Skeletal muscle cell (primary cell): ENCODE measurements around the gene MPP4.

Experiments
- DNase-seq: peaks from one replicate; pipeline ENCODE4 v3.0.0-alpha.2; 2010; ENCODE audit warnings: low read depth
- H3K4me3 ChIP-seq: 2 replicates; pipeline ENCODE4 v1.5.1; 2011; ENCODE audit warnings: low read depth, mild to moderate bottlenecking, control low read depth, low read length, moderate library complexity

Gene MPP4

GRCh38 chr2:201638326-201638725 is 60.1 kb downstream of the MPP4 start:
- H3K4me3 ChIP-seq = no peak overlapping the region
- DNase-seq = no peak

- no peak for DNase-seq
These were observed 64.7 kb downstream of the MPP4 start for GRCh38 chr2:201633661-201634249.

DNA sequence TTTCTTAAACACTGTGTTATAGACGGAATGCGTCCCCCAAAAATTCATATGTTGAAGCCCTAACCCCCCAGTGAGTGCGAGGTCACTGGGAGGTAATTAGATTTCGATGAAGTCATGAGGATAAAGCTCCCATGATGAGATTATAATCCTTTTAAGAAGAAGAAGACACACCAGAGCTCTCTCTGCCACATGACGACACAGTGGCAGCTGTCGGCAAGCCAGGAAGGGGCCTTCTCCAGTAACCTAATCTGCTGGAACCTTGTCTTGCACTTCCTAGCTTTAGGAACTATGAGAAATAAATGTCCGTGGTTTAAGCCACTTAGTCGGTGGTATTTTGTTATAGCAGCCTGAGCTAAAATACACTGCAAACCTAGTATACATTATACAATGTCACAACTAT is 67.4 kb downstream of the MPP4 start:
- H3K4me3 ChIP-seq = no peak overlapping the region
- DNase-seq = no peak

More at GRCh38 chr2:201633661-201634249, 64.7 kb downstream of the MPP4 start:
- H3K4me3 ChIP-seq = no peak overlapping the region

DNA sequence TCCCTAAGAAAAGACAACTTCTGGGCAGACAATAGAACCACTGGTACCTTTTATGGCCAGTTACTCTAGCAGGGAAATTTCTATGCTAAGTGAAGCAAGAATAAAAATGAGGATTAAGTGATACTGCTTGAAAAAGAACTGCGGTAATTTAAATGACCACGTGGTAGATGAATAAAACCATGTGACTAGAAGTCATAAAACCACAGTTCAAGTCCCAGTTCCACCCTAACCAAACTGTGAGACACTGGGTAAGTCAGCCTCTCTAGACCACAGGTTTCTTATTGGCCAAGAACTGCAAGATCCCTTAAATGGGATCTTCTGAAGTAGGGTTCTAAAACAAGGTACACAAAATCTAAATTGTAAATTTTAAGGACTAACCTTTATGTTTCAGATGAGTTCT is 67.9 kb downstream of the MPP4 start:
- no peak for DNase-seq
- H3K4me3 ChIP-seq = no peak overlapping the region

- H3K4me3 ChIP-seq = no peak overlapping the region
- DNase-seq = no peak
These were observed 69.9 kb downstream of the MPP4 start for GRCh38 chr2:201628545-201628944.

- H3K4me3 ChIP-seq = no peak overlapping the region
- DNase-seq = no peak
These were observed 76.0 kb downstream of the MPP4 start for GRCh38 chr2:201622306-201622970.

- peak; percentile 21 for DNase-seq
These were observed 77.0 kb downstream of the MPP4 start for GRCh38 chr2:201621293-201621999.

DNA sequence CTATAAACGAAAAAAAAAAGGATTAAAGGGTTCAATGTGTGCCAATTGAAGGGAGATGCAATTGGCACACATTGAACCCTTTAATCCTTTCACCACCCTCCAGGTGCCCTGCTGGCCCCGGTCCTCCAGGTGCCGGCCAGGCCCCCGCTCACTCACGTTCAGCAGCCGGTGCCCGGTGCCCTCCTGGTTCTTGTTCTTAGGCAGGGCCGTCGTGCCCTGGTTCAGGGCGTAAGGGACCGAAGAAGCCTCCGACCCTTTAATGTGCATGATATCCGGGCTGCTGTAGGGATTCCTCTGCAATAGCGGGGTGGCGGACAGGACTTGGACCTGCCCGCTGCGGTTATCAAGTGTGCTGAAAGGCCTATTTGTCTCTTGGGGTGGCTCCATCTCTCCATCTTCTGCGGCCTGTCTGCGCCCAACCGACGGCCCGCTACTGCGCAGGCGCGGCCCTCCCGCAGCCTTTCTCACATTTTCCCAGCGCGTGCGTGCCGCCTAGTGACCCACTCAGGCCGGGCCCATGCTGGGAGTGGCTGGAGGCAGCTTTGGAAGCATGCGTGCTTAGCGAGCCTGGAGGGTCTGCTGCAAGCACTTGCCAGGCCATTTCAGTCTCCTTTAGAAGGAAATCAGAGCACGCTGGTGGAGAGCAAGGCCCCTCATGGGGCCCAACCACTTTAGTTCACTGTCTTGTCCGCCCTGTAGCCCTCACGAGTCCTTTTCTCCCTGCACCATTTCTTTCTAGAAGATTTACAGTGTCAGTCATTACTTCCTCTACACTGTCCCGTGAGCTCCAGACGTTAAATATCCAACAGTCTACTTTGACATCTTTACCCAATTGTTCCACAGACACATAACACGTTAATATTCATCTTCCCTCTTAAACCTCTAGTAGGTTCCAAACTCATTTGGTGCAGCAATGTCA is 79.4 kb downstream of the MPP4 start:
- DNase-seq = no peak
- H3K4me3 ChIP-seq = peak overlapping the region; percentile 17

More at GRCh38 chr2:201621293-201621999, 77.0 kb downstream of the MPP4 start:
- H3K4me3 ChIP-seq = no peak overlapping the region

GRCh38 chr2:201608021-201608420 is 90.4 kb downstream of the MPP4 start:
- DNase-seq = no peak

DNA sequence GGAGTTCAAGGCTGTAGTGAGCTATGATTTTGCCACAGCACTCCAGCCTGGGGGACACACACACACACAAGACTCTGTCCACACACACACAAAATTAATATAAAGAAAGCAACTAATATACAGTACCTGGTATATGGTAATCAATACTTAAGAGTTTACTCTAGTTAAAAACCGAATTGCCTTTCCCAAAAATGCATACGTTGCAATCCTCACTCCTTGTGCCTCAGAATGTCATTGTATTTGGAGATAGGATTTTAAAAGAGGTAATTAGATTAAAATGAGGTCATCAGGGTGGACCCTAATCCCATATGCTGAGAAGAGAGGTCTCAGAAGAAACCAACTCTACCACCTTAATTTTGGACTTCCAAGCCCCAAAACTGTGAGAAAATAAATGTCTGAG is 90.9 kb downstream of the MPP4 start:
- no peak for DNase-seq

More at GRCh38 chr2:201608021-201608420, 90.4 kb downstream of the MPP4 start:
- no peak overlapping the region for H3K4me3 ChIP-seq

GRCh38 chr2:201600906-201601305 is 97.5 kb downstream of the MPP4 start:
- DNase-seq = no peak
- no peak overlapping the region for H3K4me3 ChIP-seq

More for the DNA sequence above, 90.9 kb downstream of the MPP4 start:
- H3K4me3 ChIP-seq = no peak overlapping the region

GRCh38 chr2:201597397-201597796 is 101.0 kb downstream of the MPP4 start:
- H3K4me3 ChIP-seq = no peak overlapping the region
- DNase-seq = no peak
